Peyer's patch (tissue), 4 donors: Measurements from ENCODE around the gene ZFYVE19. TPM values are rescaled to one million over a fixed set of nuclear protein-coding genes. Genes with fewer than 3 reads are reported as not detected.

ENCODE experiments used
- DNase-seq, 3 donors: peaks; one replicate each; pipeline ENCODE4 v3.0.0-alpha.2; 2017 to 2019
- H3K27ac ChIP-seq, 4 donors: fragments of 200-600 bp; sonication (generic); one replicate each; pipeline ENCODE4 v1.5.1; 2016 to 2019
- H3K27me3 ChIP-seq, 2 donors: fragments of 200-600 bp; sonication (generic); one replicate each; pipeline ENCODE4 v1.5.1; 2019
- H3K36me3 ChIP-seq, 3 donors: fragments of 200-600 bp; sonication (generic); one replicate each; pipeline ENCODE4 v1.5.1; 2016 to 2019
- H3K4me1 ChIP-seq, 4 donors: fragments of 200-600 bp; sonication (generic); one replicate each; pipeline ENCODE4 v1.5.1; 2016 to 2019
- H3K4me3 ChIP-seq, 4 donors: fragments of 200-600 bp; sonication (generic); 1 replicate in 3 of 4; 2 replicates in 1 of 4; pipeline ENCODE4 v1.5.1; 2016 to 2019; ENCODE audit warnings: mild to moderate bottlenecking in 1 of 4
- H3K9me3 ChIP-seq, 4 donors: fragments of 200-600 bp; sonication (generic); one replicate each; pipeline ENCODE4 v1.5.1; 2016 to 2019; ENCODE audit warnings: mild to moderate bottlenecking in 1 of 4
- CTCF ChIP-seq, 6 experiments: fragments of 450-650 bp in 4 of 6; fragments of 200-600 bp in 2 of 6; sonication (generic) in 1 of 6; IDR thresholded peaks; one replicate each; pipeline ENCODE4 v1.5.1; 2017 to 2019; ENCODE audit warnings: antibody characterized with exemption in 6 of 6, mild to moderate bottlenecking in 3 of 6, moderate library complexity in 1 of 6
- POLR2A ChIP-seq, 2 donors: fragments of 450-650 bp; IDR thresholded peaks; one replicate each; pipeline ENCODE4 v1.5.1; 2017; ENCODE audit warnings: antibody characterized with exemption in 2 of 2, mild to moderate bottlenecking in 2 of 2, moderate library complexity in 2 of 2
- total RNA-seq, 4 donors: library from RNA; depleted of rRNA; stranded (reverse); fragments of >200 nt; gene quantifications; one replicate each; pipeline ENCODE4 v1.1.0, GENCODE V29; 2016

ZFYVE19 gene
- total RNA-seq, 4 donors from 2014 or later = 56.9 to 110 (median 79.9) TPM

- TF ChIP-seq CTCF (IDR thresholded peaks at IDR 0.05) (no peak), POLR2A (IDR thresholded peaks at IDR 0.05) (no peak)
Measured at GRCh38 chr15:40764629-40765103, 42.2 kb upstream of the ZFYVE19 start.

GRCh38 chr15:40766194-40766815 is 40.6 kb upstream of the ZFYVE19 start:
- H3K9me3 ChIP-seq = no peaks in the 10 kb centered on the region
- no peak overlapping the region for H3K4me3 ChIP-seq
- DNase-seq = no peak
- no peak overlapping the region for H3K27ac ChIP-seq
- peaks cover 0 to 70% (median 30%) of the 10 kb centered on the region in 4 donors for H3K4me1 ChIP-seq
- no peak for TF ChIP-seq CTCF (IDR thresholded peaks at IDR 0.05)
- no peak for TF ChIP-seq POLR2A (IDR thresholded peaks at IDR 0.05)
- peaks cover 0 to 12% (median 0%) of the 10 kb centered on the region in 3 donors for H3K36me3 ChIP-seq
- no peaks in the 10 kb centered on the region for H3K27me3 ChIP-seq

More at GRCh38 chr15:40764629-40765103, 42.2 kb upstream of the ZFYVE19 start:
- Histone ChIP-seq H3K36me3 (peaks cover 0 to 12% (median 0%) of the 10 kb centered on the region in 3 donors), H3K27me3 (no peaks in the 10 kb centered on the region), H3K9me3 (no peaks in the 10 kb centered on the region), H3K27ac (peak overlapping the region; percentile 80 to 92 (median 85)), H3K4me3 (peak overlapping the region; percentile 50 to 80 (median 68)), H3K4me1 (peaks cover 0 to 56% (median 21%) of the 10 kb centered on the region in 4 donors)
- DNase-seq = no peak

- DNase-seq = peak in 1 of 3 donors; percentile 37
- no peak overlapping the region for H3K27ac ChIP-seq
- TF ChIP-seq POLR2A (IDR thresholded peaks at IDR 0.05) (no peak), CTCF (IDR thresholded peaks at IDR 0.05) (no peak)
- no peaks in the 10 kb centered on the region for H3K9me3 ChIP-seq
- H3K4me1 ChIP-seq = peaks cover 0 to 70% (median 30%) of the 10 kb centered on the region in 4 donors
- peaks cover 0 to 12% (median 0%) of the 10 kb centered on the region in 3 donors for H3K36me3 ChIP-seq
- H3K27me3 ChIP-seq = no peaks in the 10 kb centered on the region
- no peak overlapping the region for H3K4me3 ChIP-seq
Measured at GRCh38 chr15:40766906-40767837, 39.7 kb upstream of the ZFYVE19 start.

- Histone ChIP-seq H3K4me3 (no peak overlapping the region), H3K4me1 (peaks cover 0 to 69% (median 29%) of the 10 kb centered on the region in 4 donors), H3K36me3 (peaks cover 0 to 12% (median 0%) of the 10 kb centered on the region in 3 donors), H3K9me3 (no peaks in the 10 kb centered on the region), H3K27me3 (no peaks in the 10 kb centered on the region), H3K27ac (peak overlapping the region; percentile 64 to 91 (median 78))
- DNase-seq = no peak
- TF ChIP-seq POLR2A (IDR thresholded peaks at IDR 0.05) (no peak), CTCF (IDR thresholded peaks at IDR 0.05) (no peak)
Measured at GRCh38 chr15:40767838-40768500, 38.9 kb upstream of the ZFYVE19 start.
